ENCODE measurements around the gene SPATA6L.
"Not testable (repeated sequence)": the region's sequence is repeated elsewhere in the genome, so short reads cannot be mapped to it uniquely, and the experiment has no call there.

SPATA6L gene

GRCh38 chr9:4656196-4656595 lies 10.1 kb downstream of the SPATA6L start:
- in situ Hi-C loops (cut with MboI; ENCODE audit: low pct_unique_long_range_greater_than_20kb, low sequenced_read_pairs); DNase-seq: not testable (repeated sequence)

- no peak for DNase-seq
- in situ Hi-C loops (cut with MboI; ENCODE audit: low pct_unique_long_range_greater_than_20kb, low sequenced_read_pairs), result no loop called here
Observed at GRCh38 chr9:4654538-4654937, 11.7 kb downstream of the SPATA6L start.

- in situ Hi-C loops (cut with MboI; ENCODE audit: low pct_unique_long_range_greater_than_20kb, low sequenced_read_pairs), result no loop called here
- DNase-seq, result no peak
Observed at GRCh38 chr9:4654084-4654483, 12.2 kb downstream of the SPATA6L start.

GRCh38 chr9:4642351-4642750 lies 23.9 kb downstream of the SPATA6L start:
- no peak for DNase-seq
- in situ Hi-C loops (cut with MboI; ENCODE audit: low pct_unique_long_range_greater_than_20kb, low sequenced_read_pairs), result no loop called here

- in situ Hi-C loops (cut with MboI; ENCODE audit: low pct_unique_long_range_greater_than_20kb, low sequenced_read_pairs), result no loop called here
- peak; percentile 17 for DNase-seq
Observed at GRCh38 chr9:4640027-4640426, 26.3 kb downstream of the SPATA6L start.

GRCh38 chr9:4639420-4639819 lies 26.9 kb downstream of the SPATA6L start:
- no peak for DNase-seq
- in situ Hi-C loops (cut with MboI; ENCODE audit: low pct_unique_long_range_greater_than_20kb, low sequenced_read_pairs), result no loop called here

GRCh38 chr9:4638968-4639367 lies 27.3 kb downstream of the SPATA6L start:
- in situ Hi-C loops (cut with MboI; ENCODE audit: low pct_unique_long_range_greater_than_20kb, low sequenced_read_pairs), result no loop called here
- DNase-seq, result no peak

GRCh38 chr9:4630836-4631235 lies 35.4 kb downstream of the SPATA6L start:
- in situ Hi-C loops (cut with MboI; ENCODE audit: low pct_unique_long_range_greater_than_20kb, low sequenced_read_pairs), result no loop called here
- DNase-seq, result no peak

GRCh38 chr9:4622016-4622415 lies 44.3 kb downstream of the SPATA6L start:
- in situ Hi-C loops (cut with MboI; ENCODE audit: low pct_unique_long_range_greater_than_20kb, low sequenced_read_pairs), result no loop called here
- no peak for DNase-seq

- DNase-seq, result no peak
- in situ Hi-C loops (cut with MboI; ENCODE audit: low pct_unique_long_range_greater_than_20kb, low sequenced_read_pairs), result no loop called here
Observed at GRCh38 chr9:4620881-4621555, 45.3 kb downstream of the SPATA6L start.

- in situ Hi-C loops (cut with MboI; ENCODE audit: low pct_unique_long_range_greater_than_20kb, low sequenced_read_pairs), result no loop called here
- peak; percentile 48 for DNase-seq
Observed at GRCh38 chr9:4620057-4620765, 46.1 kb downstream of the SPATA6L start.

- in situ Hi-C loops (cut with MboI; ENCODE audit: low pct_unique_long_range_greater_than_20kb, low sequenced_read_pairs), result no loop called here
- no peak for DNase-seq
Observed at GRCh38 chr9:4618700-4619099, 47.6 kb downstream of the SPATA6L start.

GRCh38 chr9:4617752-4618151 lies 48.5 kb downstream of the SPATA6L start:
- in situ Hi-C loops (cut with MboI; ENCODE audit: low pct_unique_long_range_greater_than_20kb, low sequenced_read_pairs), result no loop called here
- DNase-seq, result no peak

- no peak for DNase-seq
- in situ Hi-C loops (cut with MboI; ENCODE audit: low pct_unique_long_range_greater_than_20kb, low sequenced_read_pairs), result no loop called here
Observed at GRCh38 chr9:4615778-4616177, 50.5 kb downstream of the SPATA6L start.

- in situ Hi-C loops (cut with MboI; ENCODE audit: low pct_unique_long_range_greater_than_20kb, low sequenced_read_pairs), result no loop called here
- DNase-seq, result no peak
Observed at GRCh38 chr9:4615251-4615650, 51.0 kb downstream of the SPATA6L start.

- in situ Hi-C loops (cut with MboI; ENCODE audit: low pct_unique_long_range_greater_than_20kb, low sequenced_read_pairs), result no loop called here
- no peak for DNase-seq
Observed at GRCh38 chr9:4614627-4615026, 51.7 kb downstream of the SPATA6L start.

GRCh38 chr9:4606033-4606432 lies 60.2 kb downstream of the SPATA6L start:
- DNase-seq; in situ Hi-C loops (cut with MboI; ENCODE audit: low pct_unique_long_range_greater_than_20kb, low sequenced_read_pairs): not testable (repeated sequence)

GRCh38 chr9:4604678-4605095 lies 61.6 kb downstream of the SPATA6L start:
- in situ Hi-C loops (cut with MboI; ENCODE audit: low pct_unique_long_range_greater_than_20kb, low sequenced_read_pairs), result no loop called here
- peak; percentile 71 for DNase-seq

- in situ Hi-C loops (cut with MboI; ENCODE audit: low pct_unique_long_range_greater_than_20kb, low sequenced_read_pairs), result no loop called here
- peak; percentile 12 for DNase-seq
Observed at GRCh38 chr9:4603830-4604229, 62.5 kb downstream of the SPATA6L start.

GRCh38 chr9:4600368-4600767 lies 65.9 kb downstream of the SPATA6L start:
- in situ Hi-C loops (cut with MboI; ENCODE audit: low pct_unique_long_range_greater_than_20kb, low sequenced_read_pairs), result no loop called here
- DNase-seq, result no peak
